HG03571 (cell line): ENCODE measurements around the gene ZNF860.
"Not testable (repeated sequence)": the region's sequence is repeated elsewhere in the genome, so short reads cannot be mapped to it uniquely, and the experiment has no call there.

Experiments used
- ATAC-seq: cut with Tn5 transposase; IDR thresholded peaks from one replicate; pipeline ENCODE4 v1.9.1; 2021; ENCODE audit not compliant: unreplicated experiment

Gene ZNF860

GRCh38 chr3:31996195-31996594, 14.6 kb downstream of the ZNF860 start:
- ATAC-seq: no peak

- ATAC-seq: no peak
Observed at GRCh38 chr3:31997500-31997899, 15.9 kb downstream of the ZNF860 start.

GRCh38 chr3:31999907-32000439, 18.4 kb downstream of the ZNF860 start:
- ATAC-seq: no peak

- ATAC-seq: no peak
Observed at GRCh38 chr3:32000877-32001276, 19.3 kb downstream of the ZNF860 start.

- ATAC-seq: no peak
Observed at GRCh38 chr3:32002561-32003368, 21.2 kb downstream of the ZNF860 start.

GRCh38 chr3:32003380-32003779, 21.8 kb downstream of the ZNF860 start:
- no peak for ATAC-seq

- no peak for ATAC-seq
Observed at GRCh38 chr3:32004113-32004765, 22.7 kb downstream of the ZNF860 start.

GRCh38 chr3:32009101-32009500, 27.6 kb downstream of the ZNF860 start:
- ATAC-seq: no peak

GRCh38 chr3:32009957-32010356, 28.4 kb downstream of the ZNF860 start:
- no peak for ATAC-seq

- not testable (repeated sequence) for ATAC-seq
Observed at GRCh38 chr3:32010699-32011098, 29.1 kb downstream of the ZNF860 start.

GRCh38 chr3:32015638-32016037, 34.1 kb downstream of the ZNF860 start:
- not testable (repeated sequence) for ATAC-seq

GRCh38 chr3:32017286-32017685, 35.7 kb downstream of the ZNF860 start:
- no peak for ATAC-seq

- no peak for ATAC-seq
Observed at GRCh38 chr3:32018757-32019564, 37.4 kb downstream of the ZNF860 start.

- ATAC-seq: no peak
Observed at GRCh38 chr3:32021155-32021554, 39.6 kb downstream of the ZNF860 start.

GRCh38 chr3:32021748-32022147, 40.2 kb downstream of the ZNF860 start:
- no peak for ATAC-seq

GRCh38 chr3:32022947-32023346, 41.4 kb downstream of the ZNF860 start:
- no peak for ATAC-seq

GRCh38 chr3:32026593-32026992, 45.0 kb downstream of the ZNF860 start:
- ATAC-seq: no peak

GRCh38 chr3:32037932-32038267, 56.4 kb downstream of the ZNF860 start:
- no peak for ATAC-seq

- ATAC-seq: no peak
Observed at GRCh38 chr3:32041316-32041715, 59.8 kb downstream of the ZNF860 start.
